H9 (cell line): ENCODE measurements around the gene PRPF19. TPM values are rescaled to one million over a fixed set of nuclear protein-coding genes. Genes with fewer than 3 reads are reported as not detected.
A peak's percentile ranks its signal among the peaks of the same experiment; 100 is the strongest.

Experiments
- DNase-seq: peaks from one replicate; pipeline ENCODE4 v3.0.0-alpha.2; 2017
- H2AFZ ChIP-seq: one replicate; pipeline ENCODE4 v1.6.1; 2013; ENCODE audit warnings: mild to moderate bottlenecking, low read length, control low read depth, moderate library complexity
- H2AK5ac ChIP-seq: 2 replicates; pipeline ENCODE4 v1.6.1; 2013; ENCODE audit warnings: low read length, control low read depth, mixed read lengths; ENCODE audit not compliant: insufficient read length
- H2BK120ac ChIP-seq: one replicate; pipeline ENCODE4 v1.6.1; 2013; ENCODE audit warnings: low read depth, mild to moderate bottlenecking, low read length, control low read depth, inconsistent platforms; ENCODE audit not compliant: poor library complexity, severe bottlenecking
- H2BK12ac ChIP-seq: 2 replicates; pipeline ENCODE4 v1.6.1; 2013; ENCODE audit warnings: low read length, control low read depth, mixed read lengths, low read depth; ENCODE audit not compliant: insufficient read length
- H2BK15ac ChIP-seq: 2 replicates; pipeline ENCODE4 v1.6.1; 2013; ENCODE audit warnings: low read depth, low read length, control low read depth
- H2BK20ac ChIP-seq: one replicate; pipeline ENCODE4 v1.6.1; 2013; ENCODE audit warnings: low read depth, mild to moderate bottlenecking, low read length, control low read depth, inconsistent platforms; ENCODE audit not compliant: poor library complexity, severe bottlenecking
- H2BK5ac ChIP-seq: 2 replicates; pipeline ENCODE4 v1.6.1; 2013; ENCODE audit warnings: low read length, control low read depth, mixed read lengths; ENCODE audit not compliant: insufficient read length
- H3K14ac ChIP-seq: 2 replicates; pipeline ENCODE4 v1.6.1; 2013; ENCODE audit warnings: low read length, control low read depth; ENCODE audit not compliant: insufficient read depth
- H3K18ac ChIP-seq: 2 replicates; pipeline ENCODE4 v1.6.1; 2013; ENCODE audit warnings: low read depth, mild to moderate bottlenecking, mixed read lengths, low read length, control low read depth; ENCODE audit not compliant: insufficient read length
- H3K23ac ChIP-seq: 2 replicates; pipeline ENCODE4 v1.6.1; 2013; ENCODE audit warnings: low read length, control low read depth, mixed read lengths, low read depth; ENCODE audit not compliant: insufficient read length
- H3K23me2 ChIP-seq: 2 replicates; pipeline ENCODE4 v1.6.1; 2013; ENCODE audit warnings: low read depth, mild to moderate bottlenecking, mixed read lengths, low read length, control low read depth; ENCODE audit not compliant: insufficient read length, poor library complexity, severe bottlenecking
- H3K27ac ChIP-seq: 2 replicates; pipeline ENCODE4 v1.5.1; 2013; ENCODE audit warnings: low read length, control low read depth, mixed read lengths, low read depth; ENCODE audit not compliant: insufficient read length
- H3K27me3 ChIP-seq: 2 replicates; pipeline ENCODE4 v1.6.1; 2013; ENCODE audit warnings: low read length, control low read depth, inconsistent platforms; ENCODE audit not compliant: insufficient read depth
- H3K4ac ChIP-seq: 2 replicates; pipeline ENCODE4 v1.6.1; 2013; ENCODE audit warnings: low read depth, mild to moderate bottlenecking, control low read depth, inconsistent platforms, low read length, moderate library complexity
- H3K4me1 ChIP-seq: 2 replicates; pipeline ENCODE4 v1.6.1; 2013; ENCODE audit warnings: low read length, control low read depth, inconsistent platforms; ENCODE audit not compliant: insufficient read depth
- H3K4me2 ChIP-seq: 2 replicates; pipeline ENCODE4 v1.6.1; 2013; ENCODE audit warnings: low read length, control low read depth, mixed read lengths; ENCODE audit not compliant: insufficient read length, insufficient read depth
- H3K56ac ChIP-seq: 2 replicates; pipeline ENCODE4 v1.6.1; 2013; ENCODE audit warnings: low read depth, mild to moderate bottlenecking, mixed read lengths, low read length, control low read depth; ENCODE audit not compliant: insufficient read length
- H3K79me1 ChIP-seq: 2 replicates; pipeline ENCODE4 v1.6.1; 2013; ENCODE audit warnings: low read depth, mild to moderate bottlenecking, moderate library complexity, low read length, control low read depth, inconsistent platforms; ENCODE audit not compliant: insufficient read depth, poor library complexity, severe bottlenecking
- H3K79me2 ChIP-seq: 2 replicates; pipeline ENCODE4 v1.6.1; 2013; ENCODE audit warnings: low read length, control low read depth, inconsistent platforms; ENCODE audit not compliant: insufficient read depth
- H3K9ac ChIP-seq: 2 replicates; pipeline ENCODE4 v1.6.1; 2013; ENCODE audit warnings: low read length, control low read depth, mixed read lengths; ENCODE audit not compliant: insufficient read length; ENCODE audit errors: extremely low read depth
- H3K9me3 ChIP-seq: one replicate; pipeline ENCODE4 v1.6.1; 2013; ENCODE audit warnings: low read depth, low read length, inconsistent platforms; ENCODE audit not compliant: control insufficient read depth
- H3T11ph ChIP-seq: one replicate; pipeline ENCODE4 v1.6.1; 2013; ENCODE audit warnings: mild to moderate bottlenecking, low read length, control low read depth, inconsistent platforms
- H4K20me1 ChIP-seq: one replicate; pipeline ENCODE4 v1.6.1; 2013; ENCODE audit not compliant: control insufficient read depth, insufficient read length, insufficient read depth
- H4K5ac ChIP-seq: 2 replicates; pipeline ENCODE4 v1.6.1; 2013; ENCODE audit warnings: low read depth, mild to moderate bottlenecking, mixed read lengths, low read length, control low read depth; ENCODE audit not compliant: insufficient read length
- H4K8ac ChIP-seq: replicated peaks from 2 replicates; pipeline ENCODE4 v1.6.1; 2013; ENCODE audit warnings: low read length, control low read depth, mixed read lengths, low read depth; ENCODE audit not compliant: insufficient read length
- H4K91ac ChIP-seq: 2 replicates; pipeline ENCODE4 v1.6.1; 2013; ENCODE audit warnings: low read depth, mild to moderate bottlenecking, moderate library complexity, mixed read lengths, low read length, control low read depth; ENCODE audit not compliant: insufficient read length
- H3K27ac Mint-ChIP-seq, 3 experiments: 2 replicates in 2 of 3; 3 replicates in 1 of 3; pipeline ENCODE4 v1.8.0; 2020 to 2021; ENCODE audit warnings: mixed read lengths in 3 of 3, mild to moderate bottlenecking in 1 of 3, moderate library complexity in 1 of 3
- H3K27me3 Mint-ChIP-seq: 2 replicates; pipeline ENCODE4 v1.8.0; 2021; ENCODE audit warnings: low read depth, mild to moderate bottlenecking, moderate library complexity, mixed read lengths
- H3K36me3 Mint-ChIP-seq, 3 experiments: 2 replicates in 2 of 3; 3 replicates in 1 of 3; pipeline ENCODE4 v1.8.0; 2020 to 2021; ENCODE audit warnings: low read depth in 3 of 3, mixed read lengths in 3 of 3; ENCODE audit not compliant: insufficient read depth in 1 of 3
- H3K4me1 Mint-ChIP-seq, 2 experiments: 2 replicates each; pipeline ENCODE4 v1.8.0; 2020; ENCODE audit warnings: mixed read lengths in 2 of 2
- H3K4me3 Mint-ChIP-seq, 2 experiments: 2 replicates in 1 of 2; 3 replicates in 1 of 2; pipeline ENCODE4 v1.8.0; 2020 to 2021; ENCODE audit warnings: mild to moderate bottlenecking in 2 of 2, mixed read lengths in 2 of 2, moderate library complexity in 1 of 2
- H3K9me3 Mint-ChIP-seq, 2 experiments: 2 replicates in 1 of 2; 3 replicates in 1 of 2; pipeline ENCODE4 v1.8.0; 2020; ENCODE audit warnings: mild to moderate bottlenecking in 2 of 2, mixed read lengths in 2 of 2, moderate library complexity in 1 of 2
- WGBS: extraction: QIAGEN DNeasy Blood & Tissue Kit; methylation state at CpG from one replicate; pipeline ENCODE4 v1.1.7; 2013; ENCODE audit warnings: missing lambda C conversion rate, low lambda C conversion rate, mixed read lengths; ENCODE audit not compliant: insufficient read length; ENCODE audit errors: extremely low coverage; 5-methylcytosine and 5-hydroxymethylcytosine counted together
- total RNA-seq: library from RNA; stranded (reverse); gene quantifications from 2 replicates; pipeline ENCODE4 v1.2.1, GENCODE V29; 2021
- TF ChIP-seq, protein P1 (sequence below): fragments of 200-600 bp; sonication (generic); conservative IDR thresholded peaks from 3 replicates; pipeline ENCODE4 v1.8.0; 2021; ENCODE audit warnings: antibody characterized with exemption, mild to moderate bottlenecking

The PRPF19 gene
- total RNA-seq, 1 experiment from 2014 or later: 130 TPM

- Histone ChIP-seq H3K79me1 (no peaks in the 10 kb centered on the region), H3K4ac (no peak overlapping the region), H3K18ac (no peak overlapping the region), H2BK20ac (no peak overlapping the region), H2AK5ac (no peak overlapping the region), H3K27me3 (no peaks in the 10 kb centered on the region), H3K4me2 (no peak overlapping the region), H4K8ac (no peak overlapping the region), H3K9ac (no peak overlapping the region), H2BK120ac (no peak overlapping the region), H3K9me3 (no peaks in the 10 kb centered on the region), H4K91ac (no peak overlapping the region), H3K79me2 (no peaks in the 10 kb centered on the region), H2BK5ac (no peak overlapping the region), H4K20me1 (no peaks in the 10 kb centered on the region), H3K4me1 (no peaks in the 10 kb centered on the region), H3T11ph (no peak overlapping the region), H3K23me2 (no peaks in the 10 kb centered on the region), H3K14ac (no peak overlapping the region), H4K5ac (no peak overlapping the region), H3K56ac (no peak overlapping the region), H3K23ac (no peak overlapping the region), H2BK12ac (no peak overlapping the region), H2BK15ac (no peak overlapping the region), H2AFZ (no peak overlapping the region), H3K27ac (no peak overlapping the region)
- Mint-ChIP-seq H3K27me3 (peaks cover 2% of the 10 kb centered on the region; the same call in 1 of the 2 replicates), H3K27ac (peak overlapping the region in 1 of 3 experiments; percentile 10; a peak in 1 of 7 replicates), H3K4me3 (no peak overlapping the region), H3K9me3 (no peaks in the 10 kb centered on the region), H3K36me3 (peaks cover 23 to 44% (median 40%) of the 10 kb centered on the region in 3 experiments), H3K4me1 (no peaks in the 10 kb centered on the region)
- DNase-seq: peak; percentile 62
- TF ChIP-seq, protein P1, sequence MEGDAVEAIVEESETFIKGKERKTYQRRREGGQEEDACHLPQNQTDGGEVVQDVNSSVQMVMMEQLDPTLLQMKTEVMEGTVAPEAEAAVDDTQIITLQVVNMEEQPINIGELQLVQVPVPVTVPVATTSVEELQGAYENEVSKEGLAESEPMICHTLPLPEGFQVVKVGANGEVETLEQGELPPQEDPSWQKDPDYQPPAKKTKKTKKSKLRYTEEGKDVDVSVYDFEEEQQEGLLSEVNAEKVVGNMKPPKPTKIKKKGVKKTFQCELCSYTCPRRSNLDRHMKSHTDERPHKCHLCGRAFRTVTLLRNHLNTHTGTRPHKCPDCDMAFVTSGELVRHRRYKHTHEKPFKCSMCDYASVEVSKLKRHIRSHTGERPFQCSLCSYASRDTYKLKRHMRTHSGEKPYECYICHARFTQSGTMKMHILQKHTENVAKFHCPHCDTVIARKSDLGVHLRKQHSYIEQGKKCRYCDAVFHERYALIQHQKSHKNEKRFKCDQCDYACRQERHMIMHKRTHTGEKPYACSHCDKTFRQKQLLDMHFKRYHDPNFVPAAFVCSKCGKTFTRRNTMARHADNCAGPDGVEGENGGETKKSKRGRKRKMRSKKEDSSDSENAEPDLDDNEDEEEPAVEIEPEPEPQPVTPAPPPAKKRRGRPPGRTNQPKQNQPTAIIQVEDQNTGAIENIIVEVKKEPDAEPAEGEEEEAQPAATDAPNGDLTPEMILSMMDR: no peak
- WGBS: no CpG with 5 or more reads among the region's 78 CpGs
Measured at GRCh38 chr11:60852117-60852981, 54.0 kb downstream of the PRPF19 start.
